HG03066 (cell line): Measurements from ENCODE around the gene SEPTIN1.
"Not testable (repeated sequence)": the region's sequence is repeated elsewhere in the genome, so short reads cannot be mapped to it uniquely, and the experiment has no call there.

Experiments
- ATAC-seq: cut with Tn5 transposase; IDR thresholded peaks from one replicate; pipeline ENCODE4 v1.9.1; 2021; ENCODE audit warnings: low read depth; ENCODE audit not compliant: unreplicated experiment

The SEPTIN1 gene

GRCh38 chr16:30342751-30343490, 39.4 kb downstream of the SEPTIN1 start:
- ATAC-seq = no peak

GRCh38 chr16:30341971-30342370, 40.4 kb downstream of the SEPTIN1 start:
- ATAC-seq = not testable (repeated sequence)

- no peak for ATAC-seq
Measured at GRCh38 chr16:30340621-30341020, 41.7 kb downstream of the SEPTIN1 start.

GRCh38 chr16:30338715-30339114, 43.6 kb downstream of the SEPTIN1 start:
- ATAC-seq = not testable (repeated sequence)

GRCh38 chr16:30337964-30338357, 44.4 kb downstream of the SEPTIN1 start:
- ATAC-seq = not testable (repeated sequence)

- peak; percentile 15 for ATAC-seq
Measured at GRCh38 chr16:30335598-30336474, 46.5 kb downstream of the SEPTIN1 start.

- ATAC-seq = peak; percentile 83
Measured at GRCh38 chr16:30335028-30335597, 47.2 kb downstream of the SEPTIN1 start.

- ATAC-seq = peak; percentile 68
Measured at GRCh38 chr16:30334473-30334989, 47.8 kb downstream of the SEPTIN1 start.
